H1 (cell line): ENCODE results near the gene AMT. TPM values are rescaled to one million over a fixed set of nuclear protein-coding genes. Genes with fewer than 3 reads are reported as not detected.

Experiments
- ASH2L ChIP-seq: fragments of 200-600, 300-600 bp; sonication (generic); IDR thresholded peaks from one replicate; pipeline ENCODE4 v1.7.1; 2017; ENCODE audit warnings: low read length
- ATF2 ChIP-seq: IDR thresholded peaks from 2 replicates; pipeline ENCODE4 v1.6.1; 2012; ENCODE audit warnings: low read length, inconsistent platforms
- ATF3 ChIP-seq: IDR thresholded peaks from 2 replicates; pipeline ENCODE4 v1.6.1; 2011; ENCODE audit warnings: low read depth, mild to moderate bottlenecking, low read length; ENCODE audit not compliant: insufficient read depth
- BACH1 ChIP-seq: IDR thresholded peaks from 2 replicates; pipeline ENCODE4 v1.6.1; 2012; ENCODE audit warnings: low read length, improper control_type of control experiment
- CEBPB ChIP-seq: IDR thresholded peaks from 2 replicates; pipeline ENCODE4 v1.6.1; 2012; ENCODE audit warnings: low read depth, low read length
- CHD2 ChIP-seq: IDR thresholded peaks from 2 replicates; pipeline ENCODE4 v1.6.1; 2012; ENCODE audit warnings: low read length, improper control_type of control experiment
- CREB1 ChIP-seq: IDR thresholded peaks from 2 replicates; pipeline ENCODE4 v1.6.1; 2012; ENCODE audit warnings: inconsistent platforms
- EGR1 ChIP-seq: IDR thresholded peaks from 2 replicates; pipeline ENCODE4 v1.6.1; 2011; ENCODE audit warnings: low read depth, low read length, borderline replicate concordance
- GABPA ChIP-seq: IDR thresholded peaks from 2 replicates; pipeline ENCODE4 v1.6.1; 2011; ENCODE audit warnings: mild to moderate bottlenecking, low read length, moderate library complexity, borderline replicate concordance; ENCODE audit not compliant: insufficient read depth
- GTF2F1 ChIP-seq: IDR thresholded peaks from 2 replicates; pipeline ENCODE4 v1.6.1; 2012; ENCODE audit warnings: low read depth, low read length, improper control_type of control experiment, borderline replicate concordance
- HDAC6 ChIP-seq: IDR thresholded peaks from one replicate; pipeline ENCODE4 v1.7.1; 2012; ENCODE audit warnings: low read depth, mild to moderate bottlenecking, inconsistent platforms, low read length, moderate library complexity
- MAX ChIP-seq: IDR thresholded peaks from 2 replicates; pipeline ENCODE4 v1.6.1; 2012; ENCODE audit warnings: inconsistent platforms
- PHF8 ChIP-seq: fragments of 200-600 bp; sonication (generic); conservative IDR thresholded peaks from 2 replicates; pipeline ENCODE4 v1.7.1; 2012; ENCODE audit warnings: low read depth, mild to moderate bottlenecking, inconsistent platforms, low read length, moderate library complexity
- POLR2A ChIP-seq, 2 experiments: IDR thresholded peaks; 1 replicate in 1 of 2; 2 replicates in 1 of 2; pipeline ENCODE4 v1.6.1; 2011; ENCODE audit warnings: low read depth in 2 of 2, low read length in 2 of 2, mild to moderate bottlenecking in 2 of 2; ENCODE audit errors: control extremely low read depth in 1 of 2
- POLR2AphosphoS5 ChIP-seq: IDR thresholded peaks from 2 replicates; pipeline ENCODE4 v1.6.1; 2011; ENCODE audit warnings: low read depth, low read length
- RBBP5 ChIP-seq: IDR thresholded peaks from 2 replicates; pipeline ENCODE4 v1.7.1; 2012; ENCODE audit warnings: low read depth, mild to moderate bottlenecking, inconsistent platforms, low read length, moderate library complexity, borderline replicate concordance
- RFX5 ChIP-seq: IDR thresholded peaks from 2 replicates; pipeline ENCODE4 v1.6.1; 2011; ENCODE audit warnings: low read depth, low read length, improper control_type of control experiment, borderline replicate concordance
- SIN3A ChIP-seq, 2 experiments: IDR thresholded peaks in 1 of 2; conservative IDR thresholded peaks in 1 of 2; 2 replicates each; pipeline ENCODE4 v1.6.1; 2011 to 2012; ENCODE audit warnings: low read length in 2 of 2, improper control_type of control experiment in 1 of 2, low read depth in 1 of 2, mild to moderate bottlenecking in 1 of 2
- SIRT6 ChIP-seq: IDR thresholded peaks from one replicate; pipeline ENCODE4 v1.7.1; 2012; ENCODE audit warnings: low read length, inconsistent platforms
- SIX5 ChIP-seq: IDR thresholded peaks from 2 replicates; pipeline ENCODE4 v1.6.1; 2011; ENCODE audit warnings: mild to moderate bottlenecking, low read depth, low read length
- SP1 ChIP-seq: IDR thresholded peaks from 2 replicates; pipeline ENCODE4 v1.6.1; 2011; ENCODE audit warnings: low read depth, low read length
- TAF7 ChIP-seq: optimal IDR thresholded peaks from 2 replicates; pipeline ENCODE3; 2011; ENCODE audit warnings: low read depth, mild to moderate bottlenecking, inconsistent platforms, low read length, moderate library complexity, borderline replicate concordance
- TEAD4 ChIP-seq: IDR thresholded peaks from 2 replicates; pipeline ENCODE4 v1.6.1; 2012; ENCODE audit warnings: low read depth, low read length, inconsistent platforms, mixed read lengths
- polyA plus RNA-seq, 7 experiments: library from polyadenylated mRNA; depleted of rRNA in 3 of 7; stranded (reverse) in 5 of 7; unstranded in 2 of 7; fragments of >200 nt in 5 of 7; fragments of 200-250 nt in 2 of 7; gene quantifications; 1 replicate in 5 of 7; 2 replicates in 1 of 7; 4 replicates in 1 of 7; pipeline versions ENCODE4 v1.2.1 to v1.2.3, GENCODE V29; 2011 to 2013; ENCODE audit warnings: missing spikeins in 2 of 7, mixed read lengths in 2 of 7
- total RNA-seq: library from RNA; stranded (reverse); fragmentation: NEBNext Ultra II Directional; extraction: Animal tissue kit (Norgen Biotek cat#: 25700); gene quantifications from 2 replicates; pipeline ENCODE4 v1.2.1, GENCODE V29; 2021

The AMT gene
- total and polyA plus RNA-seq, 2 of the 8 experiments (the other 6 are each of a cell fraction or from before 2014, with no cell fraction given): 46.5 to 92.4 TPM

GRCh38 chr3:49469037-49469935 is 47.0 kb upstream of the AMT start (continued):
- TF ChIP-seq POLR2AphosphoS5 (0 out of 2 replicates have a peak, but pooled peaks have one; percentile 8), SIRT6 (no peak), PHF8 (peak; percentile 2), GABPA (no peak), SIN3A (conservative IDR thresholded peaks at IDR 0.05 in 1 of 2, IDR thresholded peaks at IDR 0.05 in 1 of 2; ENCODE audit: low read depth in 1 of 2, low read length in 2 of 2) (0 out of 4 replicates have a peak, but pooled peaks of 1 of the 2 experiments have one; percentile 41), SIX5 (no peak), CHD2 (no peak), CEBPB (no peak), EGR1 (no peak), RFX5 (no peak), CREB1 (no peak; the same call in 1 of the 2 replicates), ATF2 (no peak), TEAD4 (peak; percentile 72), GTF2F1 (no peak), RBBP5 (no peak), POLR2A (IDR thresholded peaks at IDR 0.05; ENCODE audit: control extremely low read depth in 1 of 2, low read depth in 2 of 2, low read length in 2 of 2) (no peak; a peak in 2 of 3 replicates), ASH2L (peak; percentile 98), BACH1 (no peak), TAF7 (no peak), ATF3 (no peak), HDAC6 (no peak), SP1 (peak; percentile 52; the same call in 1 of the 2 replicates), MAX (no peak; the same call in 1 of the 2 replicates)
